Breast epithelium (tissue), 4 donors: ENCODE data around the gene SH3GL2. TPM values are rescaled to one million over a fixed set of nuclear protein-coding genes. Genes with fewer than 3 reads are reported as not detected.

Experiments
- DNase-seq, 2 donors: peaks; one replicate each; pipeline ENCODE4 v3.0.0-alpha.2; 2019; ENCODE audit warnings: low spot score in 2 of 2
- H3K27ac ChIP-seq, 2 donors: fragments of 200-600 bp; sonication (generic) in 1 of 2; one replicate each; pipeline ENCODE4 v1.5.1; 2016 to 2019; ENCODE audit warnings: mild to moderate bottlenecking in 1 of 2
- H3K27me3 ChIP-seq, 2 donors: fragments of 200-600 bp; sonication (generic) in 1 of 2; one replicate each; pipeline versions ENCODE4 v1.5.1 to v1.6.0; 2017 to 2019; ENCODE audit warnings: control low read depth in 1 of 2, mild to moderate bottlenecking in 1 of 2
- H3K36me3 ChIP-seq: fragments of 200-600 bp; one replicate; pipeline ENCODE4 v1.5.1; 2019
- H3K4me1 ChIP-seq, 2 donors: fragments of 200-600 bp; sonication (generic); one replicate each; pipeline ENCODE4 v1.5.1; 2016 to 2019; ENCODE audit warnings: control low read depth in 1 of 2
- H3K4me3 ChIP-seq, 3 donors: fragments of 200-600 bp; sonication (generic); 1 replicate in 2 of 3; 2 replicates in 1 of 3; pipeline ENCODE4 v1.5.1; 2016 to 2019; ENCODE audit warnings: mild to moderate bottlenecking in 3 of 3, moderate library complexity in 2 of 3
- H3K9me3 ChIP-seq, 2 donors: fragments of 200-600 bp; sonication (generic) in 1 of 2; one replicate each; pipeline ENCODE4 v1.5.1; 2016 to 2019; ENCODE audit warnings: control low read depth in 1 of 2
- POLR2A ChIP-seq: fragments of 450-650 bp; IDR thresholded peaks from one replicate; pipeline ENCODE4 v1.6.1; 2016; ENCODE audit warnings: antibody characterized with exemption, mild to moderate bottlenecking, moderate library complexity
- POLR2AphosphoS5 ChIP-seq, 3 donors: sonication (generic); formaldehyde crosslinking; IDR thresholded peaks; one replicate each; pipeline ENCODE4 v1.6.1; 2017; ENCODE audit warnings: antibody characterized with exemption in 3 of 3
- intact Hi-C: fragments of 100-400 bp; cut with DNase I; formaldehyde crosslinking; loops from one replicate; pipeline ENCODE4 v1.15.1; 2023; ENCODE audit warnings: low total_unique reads
- total RNA-seq, 3 donors: library from RNA; depleted of rRNA; stranded (reverse); fragments of >200 nt; gene quantifications; one replicate each; pipeline ENCODE4 v1.1.0, GENCODE V29; 2016
- TF ChIP-seq, protein P1 (sequence below), 3 donors: fragments of 450-650 bp; IDR thresholded peaks; one replicate each; pipeline ENCODE4 v1.5.1; 2016 to 2017; ENCODE audit warnings: antibody characterized with exemption in 3 of 3, mild to moderate bottlenecking in 3 of 3, moderate library complexity in 3 of 3

SH3GL2 gene
- total RNA-seq, 3 donors from 2014 or later: under 0.01 to 0.16 TPM; not detected in 1

DNA sequence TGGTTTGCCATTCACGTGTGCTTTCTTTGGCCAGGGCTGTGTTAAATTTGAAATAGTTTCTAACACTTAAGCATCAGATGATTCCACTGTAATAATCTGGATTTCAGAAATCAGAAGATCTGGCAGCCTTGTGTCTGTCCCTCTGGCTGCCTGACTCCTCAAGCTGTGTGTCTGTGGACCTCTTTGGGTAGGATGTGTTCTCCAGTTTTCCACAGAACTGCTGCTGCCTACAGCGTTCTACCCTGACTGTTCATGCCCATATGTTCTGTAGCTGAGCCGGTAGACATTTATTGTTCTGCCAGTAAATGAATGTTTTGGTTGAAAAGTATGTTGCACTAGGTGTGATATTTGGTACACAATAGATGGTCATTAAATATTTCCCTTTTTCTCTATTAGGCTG, 81.3 kb downstream of the SH3GL2 start:
- no peaks in the 10 kb centered on the region for H3K4me1 ChIP-seq
- intact Hi-C loops: loop anchor here (2.0 kb wide), 1 partner anchor 91 kb away; no protein-coding TSS in a partner anchor
- no peaks in the 10 kb centered on the region for H3K9me3 ChIP-seq
- TF ChIP-seq, protein P1, sequence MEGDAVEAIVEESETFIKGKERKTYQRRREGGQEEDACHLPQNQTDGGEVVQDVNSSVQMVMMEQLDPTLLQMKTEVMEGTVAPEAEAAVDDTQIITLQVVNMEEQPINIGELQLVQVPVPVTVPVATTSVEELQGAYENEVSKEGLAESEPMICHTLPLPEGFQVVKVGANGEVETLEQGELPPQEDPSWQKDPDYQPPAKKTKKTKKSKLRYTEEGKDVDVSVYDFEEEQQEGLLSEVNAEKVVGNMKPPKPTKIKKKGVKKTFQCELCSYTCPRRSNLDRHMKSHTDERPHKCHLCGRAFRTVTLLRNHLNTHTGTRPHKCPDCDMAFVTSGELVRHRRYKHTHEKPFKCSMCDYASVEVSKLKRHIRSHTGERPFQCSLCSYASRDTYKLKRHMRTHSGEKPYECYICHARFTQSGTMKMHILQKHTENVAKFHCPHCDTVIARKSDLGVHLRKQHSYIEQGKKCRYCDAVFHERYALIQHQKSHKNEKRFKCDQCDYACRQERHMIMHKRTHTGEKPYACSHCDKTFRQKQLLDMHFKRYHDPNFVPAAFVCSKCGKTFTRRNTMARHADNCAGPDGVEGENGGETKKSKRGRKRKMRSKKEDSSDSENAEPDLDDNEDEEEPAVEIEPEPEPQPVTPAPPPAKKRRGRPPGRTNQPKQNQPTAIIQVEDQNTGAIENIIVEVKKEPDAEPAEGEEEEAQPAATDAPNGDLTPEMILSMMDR (IDR thresholded peaks at IDR 0.05): no peak
- TF ChIP-seq POLR2AphosphoS5 (IDR thresholded peaks at IDR 0.05): no peak
- no peak for TF ChIP-seq POLR2A
- no peaks in the 10 kb centered on the region for H3K27me3 ChIP-seq
- no peak for DNase-seq
- H3K4me3 ChIP-seq: no peak overlapping the region
- H3K36me3 ChIP-seq: no peaks in the 10 kb centered on the region
- H3K27ac ChIP-seq: no peak overlapping the region

DNA sequence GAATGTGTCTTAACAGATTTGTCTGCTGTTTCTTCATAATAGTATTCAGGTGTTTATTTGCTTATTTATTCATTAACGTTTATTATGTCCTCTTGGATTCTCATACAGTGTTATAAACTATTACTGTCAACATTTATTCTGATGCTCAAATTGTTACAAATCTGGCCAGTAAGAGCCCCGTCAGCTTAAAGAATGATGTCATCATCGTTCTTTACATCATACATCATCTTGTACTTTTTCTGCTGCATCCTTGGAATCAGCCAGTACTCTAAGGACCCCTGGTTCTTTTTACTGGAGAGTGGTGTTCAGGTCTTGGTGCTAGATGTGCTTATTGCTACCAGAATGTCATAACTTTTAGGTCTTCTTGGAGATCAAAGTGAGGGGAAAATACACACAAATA, 86.6 kb downstream of the SH3GL2 start:
- intact Hi-C loops: no loop called here
- Histone ChIP-seq H3K4me3 (no peak overlapping the region), H3K27ac (no peak overlapping the region), H3K4me1 (no peaks in the 10 kb centered on the region), H3K36me3 (no peaks in the 10 kb centered on the region), H3K27me3 (no peaks in the 10 kb centered on the region), H3K9me3 (no peaks in the 10 kb centered on the region)
- DNase-seq: no peak
- no peak for TF ChIP-seq POLR2AphosphoS5 (IDR thresholded peaks at IDR 0.05)
- TF ChIP-seq POLR2A: no peak
- TF ChIP-seq, protein P1 (IDR thresholded peaks at IDR 0.05): no peak

DNA sequence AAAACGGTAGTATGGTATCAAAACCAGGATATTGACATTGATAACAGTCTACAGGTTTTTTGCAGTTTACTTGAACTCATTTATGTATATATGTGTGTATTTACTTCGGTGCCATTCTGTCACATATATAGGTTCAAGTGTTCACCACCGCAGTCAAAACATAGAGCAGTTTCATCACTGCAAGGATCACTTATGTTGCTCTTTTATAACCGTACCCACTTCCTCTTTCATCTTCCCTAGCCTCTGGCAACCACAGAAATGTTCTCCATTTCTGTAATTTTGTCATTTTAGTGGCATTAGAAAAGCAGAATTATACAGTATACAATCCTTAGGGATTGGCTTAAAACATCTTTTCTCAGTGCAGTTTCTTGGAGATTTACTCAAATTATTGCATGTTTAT, 90.3 kb downstream of the SH3GL2 start:
- Histone ChIP-seq H3K27me3 (no peaks in the 10 kb centered on the region), H3K4me1 (no peaks in the 10 kb centered on the region), H3K9me3 (no peaks in the 10 kb centered on the region), H3K27ac (no peak overlapping the region), H3K36me3 (no peaks in the 10 kb centered on the region), H3K4me3 (no peak overlapping the region)
- intact Hi-C loops: no loop called here
- TF ChIP-seq, protein P1 (IDR thresholded peaks at IDR 0.05): no peak
- TF ChIP-seq POLR2AphosphoS5 (IDR thresholded peaks at IDR 0.05) (no peak), POLR2A (no peak)
- no peak for DNase-seq

DNA sequence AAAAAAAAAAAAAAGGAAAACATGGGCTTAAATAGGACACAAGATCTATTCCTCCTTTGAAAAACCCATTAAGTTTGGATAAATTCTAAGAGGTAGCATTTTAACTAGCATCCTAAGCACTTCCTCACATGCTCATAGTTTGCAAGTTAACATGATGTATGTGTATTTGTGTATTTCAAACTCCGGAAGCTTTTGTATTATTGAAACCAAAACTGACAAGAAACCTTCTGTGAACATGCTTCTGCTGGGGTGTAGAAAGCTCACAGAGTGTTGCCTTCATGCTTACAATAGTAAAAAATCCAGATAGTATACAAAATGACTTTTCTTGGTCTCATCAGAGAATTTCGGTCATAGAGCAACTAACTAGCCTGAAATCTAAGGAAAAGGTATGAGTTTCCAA, 103.8 kb downstream of the SH3GL2 start:
- Histone ChIP-seq H3K27me3 (no peaks in the 10 kb centered on the region), H3K4me3 (no peak overlapping the region), H3K9me3 (peaks cover 0 to 11% of the 10 kb centered on the region in 2 donors), H3K4me1 (no peaks in the 10 kb centered on the region), H3K36me3 (no peaks in the 10 kb centered on the region), H3K27ac (no peak overlapping the region)
- DNase-seq: no peak
- TF ChIP-seq, protein P1 (IDR thresholded peaks at IDR 0.05): no peak
- TF ChIP-seq POLR2AphosphoS5 (IDR thresholded peaks at IDR 0.05): no peak
- TF ChIP-seq POLR2A: no peak
- intact Hi-C loops: no loop called here

DNA sequence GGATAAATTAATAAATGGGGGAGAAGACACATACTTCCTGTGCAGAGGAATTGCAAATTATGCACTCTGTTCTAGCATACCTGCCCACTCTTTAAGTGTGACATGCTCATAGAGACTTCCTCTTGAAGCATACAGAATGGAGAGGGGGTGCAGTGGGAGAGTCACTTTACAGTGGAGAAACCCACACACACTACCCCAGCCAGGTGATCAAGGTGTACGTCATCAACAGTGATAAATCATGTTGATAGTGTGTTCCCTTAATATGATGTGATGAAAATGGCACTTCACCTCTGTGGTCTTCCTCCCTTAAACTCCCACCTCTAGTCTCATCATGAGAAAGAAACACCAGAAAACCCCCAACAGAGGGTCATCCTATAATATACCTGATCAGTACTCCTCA, 110.0 kb downstream of the SH3GL2 start:
- Histone ChIP-seq H3K36me3 (no peaks in the 10 kb centered on the region), H3K4me3 (no peak overlapping the region), H3K27ac (no peak overlapping the region), H3K27me3 (no peaks in the 10 kb centered on the region), H3K4me1 (no peaks in the 10 kb centered on the region), H3K9me3 (peaks cover 0 to 5% of the 10 kb centered on the region in 2 donors)
- intact Hi-C loops: no loop called here
- no peak for DNase-seq
- TF ChIP-seq POLR2AphosphoS5 (IDR thresholded peaks at IDR 0.05) (no peak), POLR2A (no peak)

DNA sequence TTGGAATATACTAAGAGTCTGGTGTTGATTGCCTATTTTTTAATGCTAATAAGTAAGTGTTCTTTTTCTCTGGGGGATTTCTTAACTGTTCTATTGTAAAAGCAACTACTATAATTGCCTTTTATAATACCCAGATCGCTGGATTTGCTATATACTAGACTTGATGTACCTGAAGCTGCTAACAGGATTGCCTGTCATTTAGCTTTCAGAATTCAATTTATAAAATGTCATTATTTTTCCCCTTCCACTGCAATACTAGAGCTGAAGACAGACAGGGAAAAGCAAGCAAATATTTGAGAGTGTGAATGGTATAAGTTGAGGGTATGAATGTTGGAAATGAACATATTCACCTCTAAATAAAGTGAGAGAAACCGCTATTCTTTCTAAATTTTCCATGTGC, 115.5 kb downstream of the SH3GL2 start:
- Histone ChIP-seq H3K36me3 (no peaks in the 10 kb centered on the region), H3K4me1 (no peaks in the 10 kb centered on the region), H3K9me3 (no peaks in the 10 kb centered on the region), H3K27me3 (no peaks in the 10 kb centered on the region), H3K27ac (no peak overlapping the region), H3K4me3 (no peak overlapping the region)
- intact Hi-C loops: no loop called here
- DNase-seq: no peak
- TF ChIP-seq POLR2A: no peak
- TF ChIP-seq POLR2AphosphoS5 (IDR thresholded peaks at IDR 0.05): no peak
- TF ChIP-seq, protein P1 (IDR thresholded peaks at IDR 0.05): no peak
